HG03095 (cell line): ENCODE results near the gene GRID1.

ENCODE experiments used
- ATAC-seq: cut with Tn5 transposase; IDR thresholded peaks from one replicate; pipeline ENCODE4 v1.9.1; 2021; ENCODE audit warnings: moderate library complexity; ENCODE audit not compliant: unreplicated experiment

GRID1 gene

DNA sequence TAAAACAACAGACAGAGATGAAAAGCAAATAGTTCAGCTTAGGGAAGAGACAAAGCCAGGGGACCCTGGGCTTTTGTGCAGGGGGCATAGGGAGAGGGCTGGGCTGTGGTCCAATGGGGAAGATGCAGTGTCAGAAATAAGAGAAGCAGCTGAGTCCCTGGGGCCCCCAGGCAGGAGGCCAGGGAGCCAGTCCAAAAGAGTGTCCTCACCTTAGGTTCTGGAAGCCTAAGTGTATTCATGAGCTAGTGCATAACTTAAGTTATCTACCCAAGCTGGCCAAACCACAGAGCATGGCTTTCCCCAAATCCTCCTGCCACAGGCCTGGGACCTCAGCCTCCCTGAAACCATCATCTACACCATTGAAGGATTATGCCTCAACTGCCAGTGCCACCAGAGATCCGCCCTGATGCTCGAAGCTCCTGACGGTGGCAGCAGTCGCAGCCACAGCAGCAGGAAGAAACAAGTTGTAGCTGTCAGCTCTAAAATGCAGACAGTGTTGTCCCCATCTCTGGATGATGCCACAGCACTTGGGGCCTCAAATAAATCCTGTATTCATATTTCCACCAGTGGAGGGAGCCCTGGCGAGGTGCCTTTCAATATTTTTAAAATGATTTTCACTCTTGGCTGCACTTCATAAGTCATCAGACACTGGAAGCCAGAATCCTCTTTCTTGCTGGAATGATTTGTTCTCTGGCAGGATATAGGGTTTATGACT lies 574.6 kb downstream of the GRID1 start:
- no peak for ATAC-seq

- ATAC-seq: no peak
Observed at GRCh38 chr10:85789982-85790789, 576.4 kb downstream of the GRID1 start.

DNA sequence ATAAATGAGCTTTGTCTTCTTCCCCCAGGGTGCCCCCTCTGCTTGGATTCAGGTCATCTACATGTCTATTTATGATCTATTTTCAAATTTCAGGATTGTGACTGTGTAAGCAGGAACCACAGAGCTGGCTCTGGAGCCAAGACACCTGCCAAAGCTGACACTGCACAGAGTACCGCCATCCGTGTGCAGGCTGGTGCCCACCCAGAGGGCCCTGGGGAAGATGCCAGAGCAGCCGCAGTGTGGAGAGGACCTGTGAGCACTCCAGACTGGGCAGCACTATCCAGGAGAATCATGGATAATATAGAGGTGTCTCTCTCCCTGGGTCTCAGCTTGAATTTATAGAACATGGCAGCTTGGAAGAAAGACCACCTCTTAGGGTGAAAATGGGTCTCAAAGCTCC lies 577.5 kb downstream of the GRID1 start:
- ATAC-seq: no peak

GRCh38 chr10:85788570-85788969 lies 578.0 kb downstream of the GRID1 start:
- no peak for ATAC-seq

DNA sequence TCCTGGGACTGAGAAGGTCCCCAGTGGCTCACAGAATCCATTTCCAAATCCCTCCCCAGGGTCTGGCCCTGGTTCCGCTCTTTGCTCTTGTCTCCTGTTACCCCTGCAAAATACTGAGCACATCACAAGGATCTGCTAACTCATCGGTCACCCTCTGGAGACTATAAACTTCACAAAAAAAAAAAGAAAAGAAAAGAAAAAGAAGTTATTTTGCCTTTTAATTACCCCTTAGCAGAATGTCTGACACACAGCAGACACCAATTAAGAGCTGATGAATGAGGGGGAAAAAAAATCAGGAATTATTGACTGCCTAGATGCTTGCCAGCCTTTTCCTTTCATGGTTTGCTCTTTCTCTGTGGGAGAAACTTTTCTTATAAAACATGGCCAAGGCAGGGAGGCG lies 578.7 kb downstream of the GRID1 start:
- ATAC-seq: no peak

GRCh38 chr10:85787393-85787792 lies 579.2 kb downstream of the GRID1 start:
- no peak for ATAC-seq

DNA sequence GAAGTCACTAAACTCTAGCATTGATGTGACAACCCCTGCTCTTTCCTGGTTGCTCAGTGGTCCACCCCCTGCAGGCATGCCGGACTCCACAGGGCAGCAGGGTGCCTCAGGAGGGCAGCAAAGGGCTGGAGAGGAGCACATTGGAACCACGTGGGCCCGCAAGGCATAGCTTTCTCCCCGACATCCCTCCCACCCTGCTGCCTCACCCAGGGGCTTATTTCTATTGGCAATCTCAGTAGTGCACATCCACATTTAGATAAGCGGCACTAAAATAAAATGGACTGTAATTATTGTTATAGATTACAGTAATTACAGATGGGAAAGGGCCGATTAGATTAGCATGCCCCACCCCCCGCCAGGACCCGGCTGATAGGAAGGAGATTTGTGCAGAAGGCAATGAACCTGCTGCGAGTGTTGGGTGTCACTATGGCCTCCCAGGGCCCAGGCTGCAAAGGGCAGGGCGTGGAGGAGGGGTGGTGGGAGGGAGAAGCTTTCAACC lies 580.1 kb downstream of the GRID1 start:
- no peak for ATAC-seq

GRCh38 chr10:85784792-85785191 lies 581.8 kb downstream of the GRID1 start:
- ATAC-seq: no peak

- ATAC-seq: no peak
Observed at GRCh38 chr10:85781404-85781803, 585.2 kb downstream of the GRID1 start.

GRCh38 chr10:85778074-85778473 lies 588.5 kb downstream of the GRID1 start:
- ATAC-seq: no peak

DNA sequence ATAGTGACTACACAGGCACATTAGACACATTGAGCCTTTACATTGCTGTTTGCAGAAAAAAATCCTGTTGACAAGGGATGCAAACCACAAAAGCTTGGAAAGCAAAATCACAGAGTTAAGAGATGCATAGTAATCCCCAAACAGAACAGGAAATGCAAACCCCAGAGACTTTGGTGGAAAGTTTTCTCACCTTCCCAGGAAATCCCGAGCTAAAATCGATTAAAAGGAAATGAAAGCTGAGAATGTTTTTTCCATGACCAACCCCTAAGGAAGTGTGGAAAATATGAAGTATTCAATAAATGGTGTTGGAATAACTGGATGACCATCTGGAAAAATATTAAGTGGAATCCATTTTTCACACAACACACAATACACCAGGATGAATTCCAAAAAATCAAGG lies 598.7 kb downstream of the GRID1 start:
- ATAC-seq: no peak

- no peak for ATAC-seq
Observed at GRCh38 chr10:85764108-85764507, 602.5 kb downstream of the GRID1 start.

GRCh38 chr10:85761906-85762445 lies 604.6 kb downstream of the GRID1 start:
- no peak for ATAC-seq

DNA sequence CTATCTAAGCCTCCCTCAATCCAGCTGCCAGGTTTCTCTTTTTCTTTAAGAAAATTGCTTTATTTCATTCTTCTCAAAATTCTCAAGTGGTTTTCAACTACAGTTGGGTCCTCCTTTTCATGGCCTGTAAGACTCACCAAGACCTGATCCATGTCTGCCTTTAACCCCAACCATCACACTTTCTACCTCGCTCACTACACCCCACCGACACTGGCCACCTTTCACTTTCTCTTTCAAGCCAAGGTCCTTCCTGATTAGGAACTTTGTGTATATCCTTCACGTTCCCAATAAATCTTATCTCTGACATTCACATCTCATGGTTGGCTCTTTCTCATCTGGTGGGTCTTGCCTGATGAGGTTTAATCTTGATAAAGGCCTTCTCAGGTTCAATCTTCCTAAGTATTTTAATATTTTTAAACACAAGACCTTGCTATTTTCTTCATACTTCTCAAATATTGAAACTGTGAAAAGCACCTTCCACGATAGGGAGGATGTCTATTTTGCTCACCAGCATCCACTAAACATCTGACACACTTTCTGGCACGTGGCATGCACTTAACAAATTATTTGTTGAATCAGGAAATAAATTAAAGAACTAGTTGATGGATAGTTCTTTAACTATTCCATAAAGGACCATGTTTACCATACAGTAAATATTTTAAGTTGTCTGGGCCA lies 624.8 kb downstream of the GRID1 start:
- peak; percentile 98 for ATAC-seq

- ATAC-seq: no peak
Observed at GRCh38 chr10:85735997-85736396, 630.6 kb downstream of the GRID1 start.

- no peak for ATAC-seq
Observed at GRCh38 chr10:85734791-85735190, 631.8 kb downstream of the GRID1 start.

- no peak for ATAC-seq
Observed at GRCh38 chr10:85724215-85724614, 642.4 kb downstream of the GRID1 start.

GRCh38 chr10:85720931-85721590 lies 645.5 kb downstream of the GRID1 start:
- ATAC-seq: no peak

DNA sequence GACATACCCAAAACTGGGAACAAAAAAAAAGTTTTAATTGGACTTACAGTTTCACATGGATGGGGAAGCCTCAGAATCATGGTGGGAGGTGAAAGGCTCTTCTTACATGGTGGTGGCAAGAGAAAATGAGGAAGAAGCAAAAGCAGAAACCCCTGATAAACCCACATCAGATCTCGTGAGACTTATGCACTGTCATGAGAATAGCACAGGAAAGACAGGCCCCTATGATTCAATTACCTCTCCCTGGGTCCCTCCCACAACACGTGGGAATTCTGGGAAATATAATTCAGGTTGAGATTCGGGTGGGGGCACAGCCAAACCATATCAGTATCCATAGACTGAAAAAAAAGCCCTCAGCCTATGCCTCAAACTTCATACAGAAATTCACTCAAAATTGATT lies 647.2 kb downstream of the GRID1 start:
- no peak for ATAC-seq

GRCh38 chr10:85713885-85714284 lies 652.7 kb downstream of the GRID1 start:
- ATAC-seq: no peak

- no peak for ATAC-seq
Observed at GRCh38 chr10:85702768-85703167, 663.8 kb downstream of the GRID1 start.
